ENCODE results near the gene MED10.
A peak's percentile ranks its signal among the peaks of the same experiment; 100 is the strongest.

Gene MED10

DNA sequence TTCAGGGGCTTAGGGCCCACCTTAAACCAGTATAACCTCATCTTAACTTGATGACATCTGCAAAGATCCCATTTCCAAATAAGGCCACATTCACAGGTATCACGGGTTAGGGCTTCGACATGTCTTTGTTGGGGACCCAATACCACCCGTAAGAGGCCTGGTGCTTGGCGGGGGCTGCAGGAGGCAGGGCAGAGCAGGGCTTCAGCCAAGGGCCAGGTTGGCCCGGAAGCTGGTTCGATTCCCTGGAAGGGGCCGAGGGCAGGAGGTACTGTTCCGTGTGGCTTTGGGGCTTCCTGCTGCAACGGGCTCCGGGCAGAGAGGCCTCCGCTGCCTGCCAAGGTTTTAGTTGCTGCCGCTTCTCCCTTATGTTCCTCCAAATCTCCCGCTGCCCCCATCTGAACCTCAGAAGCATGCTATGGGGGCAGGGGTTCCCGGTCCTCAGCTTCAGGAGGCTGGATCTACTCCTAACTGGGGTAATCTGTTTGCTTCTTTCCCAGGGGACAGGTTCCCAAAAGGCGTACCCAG, 29.8 kb downstream of the MED10 start:
- peak; percentile 72 for DNase-seq (ENCODE audit: low spot score)

DNA sequence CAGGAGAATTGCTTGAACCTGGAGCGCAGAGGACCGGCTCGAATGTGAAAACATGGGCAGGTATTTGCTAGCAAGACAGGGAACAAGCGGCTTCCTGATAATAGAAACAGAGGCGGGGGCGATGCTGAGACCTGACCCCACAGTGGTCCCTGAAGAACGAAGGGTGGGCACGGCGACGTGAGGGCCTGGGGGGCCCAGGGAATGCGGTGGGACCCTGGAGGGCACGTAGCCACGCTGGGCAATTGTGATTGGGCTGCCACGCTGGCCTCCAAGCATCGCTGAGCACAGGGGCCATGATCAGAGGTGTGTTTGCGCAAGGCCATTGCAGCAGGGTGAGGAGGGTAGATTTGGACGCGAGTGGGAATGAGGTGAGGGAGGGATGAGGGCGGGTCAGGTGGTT, 30.7 kb downstream of the MED10 start:
- DNase-seq (ENCODE audit: low spot score), result no peak

DNA sequence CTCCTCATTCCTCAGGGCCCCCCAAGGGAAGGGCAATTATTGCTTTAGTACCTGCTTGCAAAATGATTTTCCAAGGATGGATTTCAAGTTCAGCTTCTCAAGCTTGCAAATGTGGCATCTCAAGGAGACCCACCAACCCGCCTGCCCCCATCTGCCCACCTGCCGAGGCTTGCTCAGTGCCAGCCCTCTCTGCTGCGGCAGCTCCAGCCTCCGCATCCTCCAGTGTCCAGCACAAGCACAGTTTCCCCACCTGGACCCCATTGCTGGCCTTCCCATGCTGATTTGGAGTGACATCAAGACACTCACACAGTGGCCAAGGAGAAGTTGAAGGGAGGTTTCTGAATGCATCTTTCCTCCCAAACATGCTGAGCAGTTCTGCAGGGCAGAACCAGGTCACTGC, 31.2 kb downstream of the MED10 start:
- no peak for DNase-seq (ENCODE audit: low spot score)

DNA sequence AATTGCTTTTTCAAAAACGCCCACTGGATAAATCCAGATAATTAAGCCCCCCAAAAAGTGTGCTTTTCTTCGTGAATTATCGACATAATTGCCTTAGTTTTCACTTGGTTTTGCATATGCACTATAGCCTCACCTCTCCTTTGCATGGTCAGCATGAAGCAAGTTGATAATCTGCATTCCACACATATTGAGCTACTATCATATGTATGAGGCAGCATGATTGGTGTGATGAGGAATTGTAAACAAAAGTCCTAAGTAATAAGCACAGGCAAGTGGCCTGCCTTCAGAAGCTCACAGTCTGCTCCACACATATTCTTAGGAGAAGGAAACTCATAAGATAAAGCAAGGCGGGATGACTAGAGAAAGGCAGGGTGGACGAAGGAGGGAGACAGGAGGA, 33.8 kb downstream of the MED10 start:
- no peak for DNase-seq (ENCODE audit: low spot score)

DNA sequence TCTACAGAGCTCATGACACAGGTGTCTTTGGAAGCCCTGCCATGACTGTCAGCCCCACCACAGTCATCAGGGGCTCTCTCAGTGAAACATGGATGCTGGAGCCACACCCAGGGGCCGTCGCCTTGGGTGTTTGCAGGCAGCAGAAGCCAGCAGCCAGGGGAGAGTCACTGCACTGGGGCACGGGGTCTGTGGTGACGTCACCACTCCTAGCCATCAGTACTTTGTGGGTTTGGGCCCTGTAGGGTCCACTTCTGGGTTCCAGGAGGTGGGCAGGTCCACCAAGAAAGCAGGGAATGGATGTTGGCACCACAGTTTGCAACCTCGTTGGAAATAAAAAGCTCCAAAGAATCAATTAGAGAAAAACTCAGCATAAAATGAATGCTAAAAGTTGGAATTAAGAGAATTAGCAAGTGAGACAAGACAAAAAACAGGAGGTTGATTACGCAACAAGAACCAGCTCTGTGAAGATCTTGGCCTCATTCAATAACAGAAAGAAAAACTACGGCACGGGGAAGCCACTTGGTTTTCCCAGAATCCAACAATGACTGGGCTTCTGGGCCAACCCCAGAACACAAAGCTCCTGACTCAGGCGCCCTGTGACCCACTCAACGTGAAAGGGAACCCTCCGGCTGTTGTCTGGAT, 34.3 kb downstream of the MED10 start:
- DNase-seq (ENCODE audit: low spot score), result no peak

DNA sequence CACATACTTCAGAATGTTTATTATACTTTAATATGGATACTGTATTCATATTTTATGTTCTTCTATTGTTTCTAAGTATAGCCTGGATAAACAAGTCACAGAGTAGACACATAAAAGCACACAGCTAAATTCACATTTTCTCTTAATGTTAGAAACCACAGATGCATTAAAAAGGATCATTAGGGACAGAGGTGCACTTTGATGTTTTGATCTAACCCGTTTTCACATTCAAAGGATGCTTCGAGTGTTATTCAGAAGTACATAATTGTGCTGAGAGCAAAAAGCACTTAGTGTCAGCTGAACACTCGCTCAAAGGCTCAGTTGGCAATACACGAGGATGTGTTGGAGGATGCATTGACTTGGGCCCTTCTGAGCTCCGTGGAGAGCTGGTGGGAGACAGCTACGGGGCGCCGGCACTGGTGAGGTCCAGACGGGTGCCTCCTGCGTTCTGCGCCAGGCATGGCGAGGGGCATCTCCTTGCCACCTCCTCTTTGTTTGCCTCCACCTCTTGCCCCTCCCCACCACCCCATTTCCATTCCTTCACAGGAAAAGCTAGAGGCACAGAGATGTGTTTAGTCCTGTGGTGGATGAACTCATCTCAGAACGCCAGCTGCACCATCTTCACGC, 35.5 kb downstream of the MED10 start:
- no peak for DNase-seq (ENCODE audit: low spot score)

DNA sequence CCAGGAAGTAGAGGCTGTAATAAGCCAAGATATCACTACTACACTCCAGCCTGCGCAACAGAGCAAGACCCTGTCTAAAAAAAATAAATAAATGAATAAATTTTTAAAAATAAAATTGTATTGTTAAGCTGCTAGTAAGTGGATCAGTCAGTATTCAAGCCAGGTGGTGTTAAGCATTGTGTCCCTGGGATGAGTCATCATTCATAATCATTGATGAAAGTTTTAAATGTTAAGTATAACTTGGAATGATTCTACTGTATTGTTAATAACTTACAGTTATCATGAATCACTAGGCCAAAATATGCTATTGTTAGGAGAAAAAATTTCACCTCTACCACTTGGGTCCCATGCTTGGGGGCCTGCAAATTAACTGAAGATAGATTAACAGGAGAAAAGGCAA, 38.2 kb downstream of the MED10 start:
- no peak for DNase-seq (ENCODE audit: low spot score)

DNA sequence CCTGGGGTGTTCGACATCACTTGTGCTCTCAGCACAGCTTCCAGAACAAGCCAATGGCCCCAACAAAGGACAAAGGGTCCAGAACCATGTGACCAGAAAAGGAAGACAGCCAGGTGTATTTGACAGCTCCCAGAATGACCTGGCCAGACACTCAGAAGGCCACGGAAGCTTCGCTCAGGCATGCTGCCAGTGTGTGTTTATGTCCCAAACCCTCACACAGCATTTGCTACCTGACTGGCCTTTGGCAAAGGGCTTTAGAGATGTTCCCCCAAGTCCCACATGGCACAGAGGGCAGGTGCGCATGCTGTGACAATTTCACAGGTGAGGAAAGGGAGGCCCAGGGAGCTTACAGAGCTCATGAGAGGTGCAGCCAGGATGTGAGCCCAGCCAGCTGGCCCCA, 39.5 kb downstream of the MED10 start:
- peak; percentile 96 for DNase-seq (ENCODE audit: low spot score)

DNA sequence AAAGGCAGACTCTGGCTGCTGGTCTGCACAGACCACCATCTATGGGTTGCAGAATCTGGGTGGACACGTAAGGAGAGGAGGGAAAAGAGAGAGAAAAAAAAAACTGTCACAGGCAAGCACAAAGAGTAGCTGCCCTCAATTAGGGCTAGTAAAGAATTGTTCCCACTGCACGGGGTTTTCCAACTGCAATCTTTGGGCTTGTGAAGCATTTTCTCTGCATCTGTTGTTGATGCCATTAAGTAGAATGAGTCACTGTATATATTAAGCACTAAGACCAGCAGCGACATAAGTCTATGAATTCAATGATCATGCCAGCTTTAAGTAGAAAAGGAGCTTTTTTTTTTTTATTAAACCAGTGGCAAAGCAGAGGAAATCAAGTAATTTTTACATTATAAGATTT, 40.2 kb downstream of the MED10 start:
- peak; percentile 5 for DNase-seq (ENCODE audit: low spot score)

DNA sequence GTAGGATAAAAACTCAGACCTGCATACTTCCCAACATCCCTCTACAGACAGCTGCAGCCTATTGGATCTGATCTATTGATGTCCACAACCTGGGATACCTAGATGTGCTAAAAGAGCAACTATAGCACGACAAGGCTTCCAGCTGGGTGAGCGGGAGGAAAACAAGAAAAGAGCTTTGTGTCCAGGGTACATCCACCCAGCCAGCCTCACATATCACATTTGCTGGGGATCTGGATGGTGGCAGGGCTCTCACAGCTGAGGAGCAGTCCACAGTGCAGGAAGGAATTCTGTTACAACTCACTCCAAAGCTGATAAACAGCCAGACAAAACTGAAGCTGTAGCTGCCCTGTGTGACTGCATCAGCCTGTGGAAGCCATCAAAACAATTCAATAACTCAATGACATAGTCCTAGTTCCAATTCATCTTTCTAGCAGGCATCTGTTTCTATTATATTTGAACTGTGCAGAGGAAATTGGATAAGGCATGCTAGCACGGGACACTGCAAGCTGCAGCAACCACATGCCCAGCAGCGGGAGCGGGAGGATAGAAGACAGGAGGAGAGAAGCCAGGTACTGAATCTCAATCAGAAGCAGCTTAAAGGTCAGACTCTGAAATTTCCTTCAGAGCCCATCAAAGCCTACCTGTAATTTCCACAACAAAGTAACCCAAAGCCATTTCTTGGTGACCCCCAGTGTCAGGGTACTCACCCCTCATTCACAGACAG, 45.0 kb downstream of the MED10 start:
- no peak for DNase-seq (ENCODE audit: low spot score)

DNA sequence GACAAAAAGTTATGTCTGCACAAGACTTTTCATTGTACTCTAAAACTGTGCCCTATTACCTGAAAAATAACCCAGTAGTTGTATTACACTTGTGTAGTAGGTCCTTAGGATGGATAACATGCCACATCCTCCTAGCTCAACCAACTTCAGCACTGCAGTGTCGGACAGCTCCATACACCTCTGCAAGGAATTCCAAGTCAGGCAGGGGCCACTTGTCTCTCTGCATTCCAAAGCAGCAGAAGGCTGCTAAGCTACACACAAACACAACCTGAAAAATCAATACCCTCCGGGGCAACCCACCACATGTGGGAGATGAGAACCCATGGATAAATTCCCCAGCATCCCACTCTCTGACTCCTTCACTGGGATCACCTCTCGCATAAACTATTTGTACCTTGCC, 50.2 kb downstream of the MED10 start:
- no peak for DNase-seq (ENCODE audit: low spot score)

DNA sequence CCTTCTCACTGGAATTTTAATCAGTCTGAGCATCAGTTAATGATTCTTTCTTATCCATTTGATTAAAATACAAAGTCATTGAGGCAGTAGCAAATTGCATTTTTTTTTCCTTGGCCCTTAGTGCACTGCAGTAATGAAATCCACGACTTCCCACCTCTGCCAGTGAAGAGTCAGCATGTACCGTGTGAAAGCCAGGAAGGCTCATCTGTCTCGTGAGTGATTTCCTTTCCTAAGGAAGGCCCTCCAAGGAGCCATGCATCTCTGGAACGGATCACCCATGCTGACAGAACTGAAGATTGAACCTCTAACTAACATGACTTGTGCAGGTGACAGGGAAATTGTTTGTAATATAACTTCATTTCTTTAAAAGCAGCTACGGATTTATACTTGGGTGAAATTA, 51.6 kb downstream of the MED10 start:
- DNase-seq (ENCODE audit: low spot score), result no peak

DNA sequence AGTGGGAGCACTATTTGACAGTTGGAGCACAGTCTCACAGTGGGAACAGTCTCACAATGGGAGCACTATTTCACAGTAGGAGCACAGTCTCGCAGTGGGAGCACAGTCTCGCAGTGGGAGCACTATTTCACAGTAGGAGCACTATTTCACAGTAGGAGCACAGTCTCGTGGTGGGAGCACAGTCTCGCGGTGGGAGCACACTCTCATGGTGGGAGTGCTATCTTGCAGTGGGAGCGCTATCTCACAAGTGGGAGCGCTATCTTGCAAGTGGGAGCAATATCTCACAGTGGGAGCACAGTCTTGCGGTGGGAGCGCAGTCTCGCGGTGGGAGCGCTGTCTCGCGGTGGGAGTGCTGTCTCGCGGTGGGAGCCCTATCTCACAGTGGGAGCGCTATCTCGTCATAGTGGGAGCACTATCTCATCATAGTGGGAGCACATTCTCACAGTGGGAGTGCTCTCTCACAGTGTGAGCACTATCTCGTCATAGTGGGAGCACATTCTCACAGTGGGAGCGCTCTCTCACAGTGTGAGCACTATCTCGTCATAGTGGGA, 56.1 kb downstream of the MED10 start:
- no peak for DNase-seq (ENCODE audit: low spot score)
